HG03175 (cell line): ENCODE results near the gene ZNF783.
"Not testable (repeated sequence)": the region's sequence is repeated elsewhere in the genome, so short reads cannot be mapped to it uniquely, and the experiment has no call there.

Experiments used
- ATAC-seq: cut with Tn5 transposase; IDR thresholded peaks from one replicate; pipeline ENCODE4 v1.9.1; 2021; ENCODE audit warnings: mild to moderate bottlenecking, moderate library complexity; ENCODE audit not compliant: unreplicated experiment

Gene ZNF783

DNA sequence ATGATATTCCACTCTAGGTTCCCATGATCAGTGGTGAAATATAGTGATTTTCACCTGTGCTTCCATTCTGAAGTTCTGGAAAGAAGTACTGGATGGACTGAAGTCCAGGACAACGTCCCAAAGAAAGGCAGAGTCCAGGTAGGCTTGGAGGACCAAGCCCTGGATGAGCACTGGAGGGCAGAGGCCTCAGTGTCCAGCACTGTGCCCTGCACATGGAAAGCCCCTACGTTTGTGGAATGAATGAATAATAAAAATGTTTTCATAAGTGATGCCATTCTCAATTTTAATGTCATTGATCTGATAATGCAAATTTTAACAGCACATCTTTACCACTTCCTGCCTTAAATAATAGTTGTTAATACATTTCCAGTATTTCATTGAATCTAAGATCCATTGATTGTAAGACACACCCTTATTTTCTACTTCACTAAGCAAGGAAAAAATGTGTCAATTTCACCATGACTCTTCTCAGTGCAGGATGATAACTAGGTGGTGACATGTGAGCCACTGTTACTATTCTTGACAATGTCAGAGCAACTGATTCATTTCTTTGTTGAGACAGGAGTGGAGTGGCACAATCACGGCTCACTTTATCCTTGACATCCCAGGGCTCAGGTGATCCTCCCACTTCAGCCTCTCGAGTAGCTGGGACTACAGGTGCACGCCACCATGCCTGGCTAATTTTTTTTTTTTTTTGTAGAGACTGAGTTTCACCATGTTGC, 35.2 kb downstream of the ZNF783 start:
- no peak for ATAC-seq

DNA sequence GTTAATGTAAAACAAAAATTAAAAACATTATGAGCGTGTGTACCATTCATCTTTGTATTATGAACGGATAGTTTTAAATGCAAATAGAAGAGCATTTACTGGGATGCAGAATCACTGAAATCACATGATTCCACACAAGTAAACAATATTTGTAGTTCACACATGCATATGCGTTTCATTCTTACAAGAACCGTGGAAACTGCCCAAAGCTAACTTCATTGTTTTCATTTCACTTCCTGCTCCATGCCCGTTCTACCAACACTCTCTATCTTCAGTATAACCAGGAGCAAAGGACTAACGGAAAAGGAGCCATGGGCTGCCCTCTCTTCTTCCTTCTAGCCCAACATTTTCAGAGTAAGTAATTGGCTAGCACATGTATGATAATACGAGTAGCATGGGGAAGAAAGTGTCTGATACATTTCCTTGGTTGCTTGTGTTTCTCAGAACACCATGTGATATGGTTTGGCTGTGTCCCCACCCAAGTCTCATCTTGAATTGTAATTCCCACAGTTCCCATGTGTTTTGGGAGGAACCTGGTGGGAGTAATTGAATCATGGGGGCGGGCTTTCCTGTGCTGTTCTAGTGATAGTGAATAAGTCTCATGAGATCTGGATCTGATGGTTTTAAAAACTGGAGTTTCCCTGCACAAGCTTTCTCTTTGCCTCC, 38.8 kb downstream of the ZNF783 start:
- ATAC-seq: no peak

DNA sequence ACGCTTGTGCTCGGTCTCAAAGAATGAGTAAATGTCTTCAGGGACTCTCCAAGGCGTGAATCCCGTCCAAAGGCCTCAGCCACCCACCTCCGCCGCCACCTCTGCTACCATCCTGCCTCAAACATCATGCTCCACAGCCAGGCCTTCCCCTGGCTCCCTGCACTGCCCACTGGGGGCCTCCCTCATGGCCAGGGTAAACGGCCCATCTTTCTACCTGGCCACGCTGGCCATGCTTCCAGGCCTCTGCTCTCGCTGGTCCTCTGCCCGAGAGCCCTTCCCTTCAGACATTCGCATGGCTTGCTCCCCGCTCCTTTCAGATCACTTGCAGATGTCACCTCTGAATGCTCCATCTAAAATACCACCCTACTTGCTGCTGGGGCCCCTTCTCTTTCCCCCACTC, 40.2 kb downstream of the ZNF783 start:
- no peak for ATAC-seq

DNA sequence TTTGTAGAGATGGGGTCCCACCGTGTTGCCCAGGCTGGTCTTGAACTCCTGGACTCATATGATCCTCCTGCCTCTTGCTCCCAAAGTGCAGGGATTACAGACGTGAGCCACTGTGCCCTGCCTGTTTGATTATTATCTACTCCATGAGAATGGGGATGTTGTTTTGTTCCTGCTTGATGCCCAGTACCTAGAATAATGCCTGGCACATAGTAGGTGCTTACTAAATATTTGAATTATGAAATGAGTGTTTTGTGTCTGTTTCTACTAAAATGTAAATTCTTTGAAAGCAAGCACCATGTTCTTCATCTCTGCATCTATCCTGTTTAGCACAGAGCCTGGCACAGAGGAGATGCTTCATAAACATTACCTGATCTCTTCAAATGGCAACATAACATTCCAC, 40.9 kb downstream of the ZNF783 start:
- no peak for ATAC-seq

DNA sequence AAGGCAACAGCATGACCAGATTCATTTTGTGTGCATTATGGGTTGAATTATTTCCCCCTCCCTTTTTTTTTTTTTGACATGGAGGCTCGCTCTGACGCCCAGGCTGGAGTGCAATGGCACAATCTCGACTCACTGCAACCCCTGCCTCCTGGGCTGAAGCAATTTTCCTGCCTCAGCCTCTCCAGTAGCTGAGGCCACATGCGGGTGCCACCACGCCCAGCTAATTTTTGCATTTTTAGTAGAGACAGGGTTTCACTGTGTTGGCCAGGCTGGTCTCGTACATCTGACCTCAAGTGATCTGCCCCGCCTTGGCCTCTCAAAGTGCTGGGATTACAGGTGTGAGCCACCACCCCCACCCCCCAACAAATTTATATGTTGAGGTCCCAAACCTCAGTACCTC, 42.0 kb downstream of the ZNF783 start:
- ATAC-seq: no peak

DNA sequence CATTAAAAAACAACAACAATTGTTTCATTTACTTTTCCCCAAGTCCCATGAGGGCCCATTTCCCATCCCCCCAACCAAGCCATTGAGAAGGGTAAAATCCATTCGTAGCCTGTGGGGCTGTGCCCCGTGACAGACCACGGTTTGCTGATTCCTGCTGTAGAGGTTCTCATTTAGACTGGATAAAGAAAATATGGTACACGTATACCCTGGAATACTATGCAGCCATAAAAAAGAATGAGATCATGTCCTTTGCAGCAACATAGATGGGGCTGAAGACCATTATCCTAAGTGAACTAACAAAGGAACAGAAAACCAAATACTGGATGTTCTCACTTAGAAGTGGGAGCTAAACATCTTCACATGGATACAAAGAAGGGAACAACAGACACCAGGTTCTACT, 44.9 kb downstream of the ZNF783 start:
- ATAC-seq: no peak

DNA sequence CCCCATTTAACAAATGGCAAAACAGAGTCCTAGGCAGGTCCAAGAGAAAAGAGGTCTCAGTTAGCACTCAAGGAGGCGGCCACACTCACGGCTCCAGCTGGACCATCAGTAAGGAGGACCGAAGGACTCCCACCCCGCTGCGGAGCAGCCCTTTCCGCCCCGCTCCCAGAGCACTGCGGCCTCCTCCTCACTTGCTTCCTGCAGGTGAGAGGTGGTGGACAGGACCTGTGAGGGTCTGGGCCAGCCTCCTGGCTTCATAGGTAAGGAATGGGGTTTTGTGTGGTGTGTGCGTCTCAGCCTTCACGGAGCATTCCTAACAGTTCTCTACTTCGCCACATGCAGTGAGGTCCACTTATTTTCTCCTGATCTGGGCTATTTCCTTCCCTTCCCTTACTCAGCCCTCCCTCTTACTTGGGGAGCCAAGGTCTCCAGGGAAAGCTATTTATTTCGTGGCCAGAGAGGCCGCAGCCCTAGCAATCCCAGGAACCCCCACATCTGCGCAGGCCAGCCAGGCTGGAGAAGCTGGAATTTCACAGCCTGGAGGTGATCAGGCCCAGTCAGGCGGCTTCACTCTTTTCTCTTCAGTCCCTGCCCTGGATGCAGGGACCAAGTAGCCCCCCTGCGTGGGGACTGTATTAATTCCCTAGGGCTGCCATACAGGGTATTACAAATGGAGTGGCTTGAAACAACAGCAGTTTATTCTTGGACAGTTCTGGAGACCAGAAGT, 45.9 kb downstream of the ZNF783 start:
- no peak for ATAC-seq

DNA sequence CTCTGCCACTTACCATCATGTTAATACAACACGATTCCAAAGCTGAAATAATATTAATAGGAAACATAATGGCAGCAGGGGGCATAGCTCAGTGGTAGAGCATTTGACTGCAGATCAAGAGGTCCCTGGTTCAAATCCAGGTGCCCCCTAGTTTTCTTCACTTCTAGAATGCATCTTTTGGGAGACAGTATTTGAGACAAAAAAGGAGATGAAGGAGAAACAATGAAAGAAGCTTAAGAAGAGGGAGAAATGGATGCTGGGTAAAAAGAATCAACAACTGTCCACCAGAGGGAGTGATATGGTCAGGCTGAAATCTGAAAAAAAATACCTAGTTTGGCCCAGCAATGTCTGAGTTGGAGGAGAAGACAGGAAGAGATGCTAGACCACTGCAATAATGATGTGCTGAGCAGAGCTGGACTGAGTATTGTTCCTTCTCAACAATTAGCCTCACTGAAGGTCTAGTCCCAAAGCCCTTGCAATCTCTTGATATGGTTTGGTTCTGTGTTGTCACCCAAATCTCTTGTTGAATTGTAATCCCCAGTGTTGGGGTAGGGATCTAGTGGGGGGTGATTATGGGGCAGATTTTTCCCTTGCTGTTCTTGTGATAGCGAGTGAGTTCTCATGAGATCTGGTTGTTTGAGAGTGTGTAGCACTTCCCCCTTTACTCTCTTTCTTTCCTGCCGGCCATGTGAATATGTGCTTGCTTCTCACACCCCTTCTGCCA, 48.3 kb downstream of the ZNF783 start:
- peak; percentile 70 for ATAC-seq

DNA sequence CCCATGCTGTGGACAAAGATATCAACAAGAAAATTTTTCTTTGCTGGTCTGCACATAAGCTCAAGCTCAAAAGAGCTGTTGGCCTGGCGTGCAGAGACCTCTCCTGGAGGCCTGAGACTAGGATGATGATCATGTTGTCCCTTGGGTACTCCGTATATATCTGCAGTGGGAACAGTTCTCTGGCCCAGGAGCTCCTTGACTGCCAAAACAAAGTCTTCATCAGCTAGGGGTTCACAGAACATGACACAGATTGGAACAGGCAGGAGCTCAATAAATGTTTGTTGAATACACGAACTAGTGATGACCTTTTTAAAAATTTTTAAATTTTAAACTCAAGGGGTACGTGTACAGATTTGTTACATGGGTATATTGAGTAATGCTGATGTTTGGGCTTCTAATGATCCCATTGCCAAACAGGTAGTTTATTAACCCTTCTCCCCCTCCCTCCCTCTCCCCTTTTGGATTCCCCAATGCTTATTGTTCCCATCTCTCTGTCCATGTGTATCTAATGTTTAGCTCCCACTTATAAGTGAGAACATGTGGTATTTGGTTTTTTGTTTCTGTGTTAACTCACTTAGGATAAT, 49.1 kb downstream of the ZNF783 start:
- ATAC-seq: no peak

DNA sequence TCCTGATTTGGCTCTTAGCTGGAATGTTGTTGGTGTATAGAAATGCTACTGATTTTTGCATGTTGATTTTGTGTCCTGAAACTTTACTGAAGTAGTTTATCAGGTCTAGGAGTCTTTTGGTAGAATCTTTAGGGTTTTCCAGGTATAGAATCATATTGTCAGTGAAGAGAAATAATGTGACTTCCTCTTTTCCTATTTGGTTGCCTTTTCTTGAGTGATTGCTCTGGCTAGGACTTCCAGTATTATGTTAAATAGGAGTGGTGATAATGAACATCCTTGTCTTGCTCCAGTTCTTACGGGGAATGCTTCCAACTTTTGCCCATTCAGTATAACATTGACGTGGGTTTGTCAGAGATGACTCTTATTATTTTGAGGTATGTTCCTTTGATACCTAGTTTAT, 52.0 kb downstream of the ZNF783 start:
- ATAC-seq: no peak

DNA sequence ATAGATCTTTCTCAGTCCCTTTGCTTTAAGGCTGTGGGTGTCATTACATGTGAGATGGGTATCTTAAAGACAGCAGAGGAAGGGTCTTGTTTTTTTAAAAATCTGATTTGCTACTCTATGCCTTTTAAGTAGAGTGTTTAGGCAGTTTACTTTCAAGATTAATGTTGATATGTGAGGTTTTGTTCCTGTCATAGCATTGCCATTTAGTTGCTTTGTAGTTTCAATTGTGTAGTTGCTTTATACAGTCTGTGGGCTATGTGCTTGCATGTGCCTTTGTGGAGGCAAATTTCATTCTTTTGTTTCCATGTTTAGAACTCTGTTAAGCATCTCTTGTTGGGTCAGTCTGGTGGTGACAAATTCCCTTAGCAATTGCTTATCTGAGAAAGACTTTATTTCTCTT, 54.6 kb downstream of the ZNF783 start:
- no peak for ATAC-seq

DNA sequence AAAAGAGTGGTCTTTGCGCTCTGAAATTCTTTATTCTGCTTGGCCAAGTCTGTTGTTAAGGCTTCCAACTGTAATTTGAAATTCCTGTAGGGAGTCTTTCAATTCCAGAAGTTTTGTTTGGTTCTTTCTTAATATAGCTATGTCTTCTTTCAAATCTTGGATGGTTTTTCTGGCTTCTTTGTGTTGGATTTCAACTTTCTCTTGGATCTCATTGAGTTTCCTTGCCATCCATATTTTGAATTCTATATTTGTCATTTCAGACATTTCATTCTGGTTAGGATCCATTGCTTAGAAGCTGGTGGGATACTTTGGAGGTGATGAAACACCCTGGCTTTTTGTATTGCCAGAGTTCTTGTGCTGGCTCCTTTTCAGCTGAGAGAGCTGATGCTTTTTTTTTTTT, 55.5 kb downstream of the ZNF783 start:
- no peak for ATAC-seq

DNA sequence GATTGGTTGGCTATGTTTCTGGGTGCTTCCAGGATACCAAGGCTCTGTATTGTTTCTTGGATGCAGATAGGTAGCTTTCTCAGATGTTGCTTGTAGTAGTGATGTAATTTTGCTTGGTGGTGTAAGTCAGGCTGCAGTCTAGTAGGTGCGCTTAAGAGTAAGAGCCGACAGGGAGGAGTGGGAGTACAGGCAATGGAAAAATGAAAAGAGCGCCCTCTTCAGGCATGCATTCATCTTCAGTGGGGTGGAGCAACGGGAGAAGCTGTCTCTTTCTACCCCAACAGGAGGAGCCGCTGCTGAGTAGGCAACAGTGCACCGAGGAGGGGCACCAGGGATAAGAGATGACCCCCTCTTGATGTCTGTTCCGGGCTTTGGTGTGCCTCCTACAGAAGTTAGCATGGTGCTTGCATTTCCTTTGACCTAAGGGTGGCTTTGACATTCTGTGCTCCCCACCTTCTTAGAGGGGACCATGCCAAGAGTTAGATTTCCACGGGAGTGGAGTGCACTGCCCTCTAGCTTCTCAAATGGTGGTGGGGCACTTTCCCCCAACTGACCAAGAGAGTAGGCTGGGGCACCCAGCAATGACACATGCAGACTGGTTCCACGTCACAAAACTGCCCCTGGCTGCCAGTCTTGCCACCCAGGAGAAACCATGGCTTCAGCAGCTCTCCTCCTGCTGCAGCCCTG, 56.1 kb downstream of the ZNF783 start:
- ATAC-seq: no peak

DNA sequence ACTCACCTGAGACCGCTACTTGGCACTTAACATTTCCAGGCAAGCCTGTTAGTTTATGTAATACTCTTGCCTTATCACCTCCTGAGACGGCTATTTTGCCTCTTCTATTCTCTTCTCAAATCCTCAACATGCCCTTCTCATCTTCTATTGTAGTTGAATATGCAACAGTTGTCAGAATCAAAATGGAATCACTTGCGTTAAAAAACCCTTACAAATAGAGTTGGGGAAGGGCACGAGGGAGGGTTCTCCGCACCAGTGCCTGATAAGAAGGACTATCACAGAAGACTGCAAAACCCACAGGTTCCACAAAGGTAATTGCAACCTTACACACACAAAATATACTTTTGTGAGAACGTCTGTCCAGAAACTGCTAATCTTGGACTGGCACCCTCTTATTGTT, 57.4 kb downstream of the ZNF783 start:
- no peak for ATAC-seq

DNA sequence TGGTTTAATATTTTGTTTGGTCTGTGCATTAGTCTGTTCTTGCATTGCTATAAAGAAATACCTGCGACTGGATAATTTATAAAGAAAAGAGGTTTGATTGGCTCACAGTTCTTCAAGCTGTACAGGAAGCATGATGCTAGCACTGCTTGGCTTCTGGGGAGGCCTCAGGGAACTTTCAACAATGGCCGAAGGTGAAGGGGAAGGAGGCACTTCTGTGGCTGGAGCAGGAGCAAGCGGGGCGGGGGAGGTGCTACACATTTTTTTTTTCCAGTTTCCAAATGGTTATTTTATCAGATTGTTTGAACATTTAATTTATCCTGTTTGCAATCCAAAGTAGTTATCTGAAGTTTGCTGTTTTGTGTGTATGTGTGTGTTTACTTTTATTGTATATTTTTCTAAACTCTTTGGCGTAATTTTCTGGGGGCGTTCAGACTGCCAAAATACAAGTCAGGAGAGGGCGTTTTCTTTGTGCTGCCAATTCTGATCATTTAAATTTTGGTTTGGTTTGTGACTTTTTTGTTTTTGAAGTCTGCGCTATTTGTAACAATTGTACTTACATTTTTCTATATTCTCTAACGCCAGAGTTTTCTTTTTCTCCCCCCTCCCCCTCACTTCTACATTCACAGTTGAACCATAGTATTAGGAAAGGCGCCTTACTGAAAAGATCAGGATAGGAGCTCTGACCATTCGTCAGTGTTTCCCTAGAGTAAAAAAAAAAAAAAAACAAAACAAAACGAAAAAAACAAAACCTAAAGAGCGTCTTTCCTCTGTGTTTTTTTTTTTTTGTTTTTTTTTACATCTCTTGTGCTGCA, 58.5 kb downstream of the ZNF783 start:
- ATAC-seq: no peak

DNA sequence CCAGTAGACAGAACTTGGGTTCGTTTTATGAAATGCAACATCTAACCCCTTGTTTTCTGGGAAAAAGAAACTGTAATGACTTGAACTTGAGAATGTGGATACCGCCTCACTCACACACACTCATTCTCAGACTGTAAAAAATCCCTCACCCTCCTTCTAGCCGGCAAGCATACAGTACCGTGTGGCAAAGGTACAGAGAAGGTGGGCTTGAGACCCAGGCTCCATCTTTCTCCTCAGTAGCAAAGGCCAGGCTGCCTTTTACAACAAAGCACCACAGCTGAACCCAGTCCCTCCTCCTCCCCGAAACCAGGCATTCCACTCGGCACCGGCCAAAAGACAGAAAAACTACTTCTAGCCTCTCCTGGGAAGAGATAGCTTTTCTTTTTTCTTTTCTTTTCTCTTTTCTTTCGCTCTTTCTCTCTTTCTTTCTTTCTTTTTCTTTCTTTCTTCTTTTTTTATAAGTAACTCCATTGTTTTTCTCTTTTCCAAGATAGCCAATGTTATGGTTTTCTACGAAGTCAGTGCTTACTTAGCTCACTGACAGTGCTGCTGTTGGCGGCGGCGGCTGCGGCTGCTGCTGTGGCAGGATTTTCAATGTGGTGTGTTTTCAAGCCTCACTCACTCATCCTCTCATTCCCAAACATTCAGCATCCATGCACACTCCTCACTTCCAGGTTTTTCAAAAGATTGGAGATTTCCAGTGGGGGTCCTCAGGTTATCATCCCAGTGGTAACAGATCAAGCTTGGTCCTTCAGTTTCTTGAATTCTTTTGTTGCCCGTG, 59.3 kb downstream of the ZNF783 start:
- not testable (repeated sequence) for ATAC-seq

DNA sequence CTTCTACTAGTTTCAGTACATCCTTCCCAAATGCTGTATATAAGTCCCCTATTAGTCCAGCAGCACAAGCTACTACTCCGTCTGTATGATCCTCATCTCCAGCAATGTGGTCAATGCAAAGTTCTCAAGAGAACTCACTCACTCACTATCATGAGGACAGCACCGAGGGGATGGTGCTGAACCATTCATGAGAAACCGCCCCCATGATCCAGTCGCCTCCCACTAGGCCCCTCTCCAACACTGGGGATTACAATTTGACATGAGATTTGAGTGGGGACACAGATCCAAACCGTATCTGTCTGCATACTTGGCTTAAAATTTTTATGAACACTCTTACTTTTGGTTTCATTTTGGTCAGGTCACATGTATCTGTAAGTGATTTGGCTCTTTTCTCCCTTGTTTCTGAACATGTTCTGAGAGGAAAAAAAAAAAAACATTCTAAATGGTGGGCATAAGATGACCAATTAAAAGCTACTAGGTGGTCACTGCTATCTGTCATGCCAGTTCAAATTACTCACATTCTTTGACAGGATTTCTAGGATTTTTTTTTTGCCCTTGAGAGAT, 60.1 kb downstream of the ZNF783 start:
- ATAC-seq: no peak

DNA sequence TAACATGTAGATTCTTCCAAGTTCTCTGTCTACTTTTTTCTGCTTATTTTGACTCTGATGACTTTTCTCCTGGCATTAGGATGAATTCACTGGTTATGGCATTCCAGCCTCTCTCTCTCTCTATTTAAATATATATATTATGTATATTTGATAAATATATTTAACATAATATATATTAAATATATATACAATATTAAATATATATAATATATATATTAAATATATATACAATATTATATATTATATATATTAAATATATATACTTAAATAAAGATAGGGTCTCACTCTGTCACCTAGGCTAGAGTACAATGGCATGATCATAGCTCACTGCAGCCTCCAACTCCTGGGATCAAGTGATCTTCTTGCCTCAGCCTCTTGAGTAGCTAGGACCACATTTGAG, 60.7 kb downstream of the ZNF783 start:
- no peak for ATAC-seq

DNA sequence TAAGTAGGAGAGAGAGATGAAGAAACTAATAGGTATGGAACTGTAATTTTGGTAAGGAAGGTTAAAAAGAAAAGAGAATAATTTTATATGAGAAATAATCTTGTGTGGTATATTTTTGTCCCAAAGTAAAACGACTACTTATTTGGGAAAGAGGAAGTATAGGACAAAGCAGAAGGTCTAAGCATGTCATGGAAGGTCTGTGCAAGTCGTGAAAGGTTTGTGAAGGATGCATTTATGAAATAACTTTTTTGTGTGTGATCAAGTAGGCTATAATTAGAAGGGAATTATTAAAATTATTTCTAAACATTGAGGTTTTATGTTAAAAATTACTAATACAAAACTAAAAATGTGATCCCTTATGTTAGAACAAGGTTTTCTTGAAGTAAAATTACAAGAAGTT, 63.3 kb downstream of the ZNF783 start:
- no peak for ATAC-seq
